ENCODE data around the gene TARS3.

DNA sequence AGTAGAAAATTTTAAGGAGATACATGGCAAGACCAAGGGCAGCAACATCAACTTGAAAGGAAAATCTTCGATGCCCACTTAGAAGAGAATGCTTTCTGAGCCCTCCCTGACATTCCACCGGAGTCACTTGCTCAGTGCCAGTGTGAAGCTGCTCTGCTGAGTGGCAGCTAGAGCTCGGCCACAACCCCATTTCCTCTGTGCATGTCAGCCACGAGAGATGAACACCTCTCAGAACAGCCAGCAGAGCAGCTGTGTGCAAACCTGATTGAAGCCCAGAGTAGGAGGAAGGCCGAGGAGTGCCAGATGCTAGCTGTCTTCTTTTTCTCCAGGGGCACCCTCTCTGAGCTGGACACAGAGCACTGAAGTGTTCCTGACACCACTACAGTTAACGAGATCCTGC lies 12.2 kb downstream of the TARS3 start:
- TF ChIP-seq POLR2AphosphoS5 (IDR thresholded peaks at IDR 0.05) (no peak), POLR2A (IDR thresholded peaks at IDR 0.05) (no peak)

Data from stomach (tissue), 4 donors.